DMS153 treated with DMSO at 0.1 percent for 48 hours (cell line): ENCODE data around the gene PSMA7.

ENCODE experiments used
- DNase-seq: peaks from one replicate; lab custom pipeline; 2025; ENCODE audit not compliant: unreplicated experiment; lab: John Stamatoyannopoulos, UW

PSMA7 gene

GRCh38 chr20:62143081-62143956, at the start of gene PSMA7, which contains the start of gene SS18L1:
PSMA7 (minus strand) TSS chr20:62143394; CDS start chr20:62143303, 91 bp downstream.
SS18L1 (plus strand) TSS chr20:62143769; CDS start chr20:62143821, 52 bp downstream.
- DNase-seq: peak; percentile 65

GRCh38 chr20:62192635-62193034, 49.4 kb upstream of the PSMA7 start:
- DNase-seq: no peak

- no peak for DNase-seq
Observed at GRCh38 chr20:62191781-62192559, 48.8 kb upstream of the PSMA7 start.

GRCh38 chr20:62190639-62191411, 47.6 kb upstream of the PSMA7 start:
- DNase-seq: no peak

- no peak for DNase-seq
Observed at GRCh38 chr20:62186887-62187866, 44.0 kb upstream of the PSMA7 start.

- no peak for DNase-seq
Observed at GRCh38 chr20:62186096-62186426, 42.9 kb upstream of the PSMA7 start.

GRCh38 chr20:62183426-62184142, 40.4 kb upstream of the PSMA7 start:
- no peak for DNase-seq

GRCh38 chr20:62182469-62183425, 39.6 kb upstream of the PSMA7 start, which contains the start of gene MTG2:
MTG2 (plus strand) TSS chr20:62183028; CDS start chr20:62193421, 10,393 bp downstream.
- peak; percentile 93 for DNase-seq

- DNase-seq: no peak
Observed at GRCh38 chr20:62181808-62182207, 38.6 kb upstream of the PSMA7 start.

GRCh38 chr20:62179162-62179504, 35.9 kb upstream of the PSMA7 start:
- no peak for DNase-seq

- no peak for DNase-seq
Observed at GRCh38 chr20:62178316-62179161, 35.3 kb upstream of the PSMA7 start.

GRCh38 chr20:62177307-62177706, 34.1 kb upstream of the PSMA7 start:
- no peak for DNase-seq

GRCh38 chr20:62176866-62177265, 33.7 kb upstream of the PSMA7 start:
- no peak for DNase-seq

GRCh38 chr20:62175711-62176110, 32.5 kb upstream of the PSMA7 start:
- DNase-seq: no peak

GRCh38 chr20:62174870-62175624, 31.9 kb upstream of the PSMA7 start:
- no peak for DNase-seq

GRCh38 chr20:62174021-62174804, 31.0 kb upstream of the PSMA7 start:
- DNase-seq: no peak
